ENCODE results near the gene FSTL4. TPM values are rescaled to one million over a fixed set of nuclear protein-coding genes. Genes with fewer than 3 reads are reported as not detected.

FSTL4 gene
- total RNA-seq, 4 donors from 2014 or later: 0.33 to 0.78 (median 0.34) TPM; not detected in 1

DNA sequence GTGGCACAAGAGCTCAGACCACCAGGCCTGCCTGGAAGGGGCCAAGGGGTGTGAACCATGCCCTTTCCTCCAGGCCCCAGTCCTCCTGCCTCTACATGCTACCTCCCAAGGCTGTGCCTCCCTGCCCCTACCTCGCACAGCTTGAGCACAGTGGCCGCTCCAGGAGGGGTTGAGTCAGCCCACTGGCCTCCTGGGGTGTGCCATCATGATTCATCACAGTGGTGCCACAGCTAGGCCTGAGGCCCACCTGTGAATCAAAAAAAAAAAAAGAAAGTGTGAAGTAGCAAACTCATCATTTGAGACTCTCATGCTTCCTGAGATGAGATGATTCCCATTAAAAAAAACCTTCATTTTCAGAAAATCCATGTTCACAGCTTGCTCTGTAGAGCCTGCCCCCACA, 320.0 kb downstream of the FSTL4 start:
- H3K36me3 ChIP-seq: no peaks in the 10 kb centered on the region
- intact Hi-C loops (cut with DNase I): no loop called here
- peaks cover 0 to 7% (median 0%) of the 10 kb centered on the region in 4 donors for H3K27me3 ChIP-seq
- no peak for TF ChIP-seq EP300 (IDR thresholded peaks at IDR 0.05)
- no peak for TF ChIP-seq POLR2A (IDR thresholded peaks at IDR 0.05; ENCODE audit: low read depth)
- TF ChIP-seq POLR2AphosphoS5 (IDR thresholded peaks at IDR 0.05): no peak
- TF ChIP-seq, protein P1, sequence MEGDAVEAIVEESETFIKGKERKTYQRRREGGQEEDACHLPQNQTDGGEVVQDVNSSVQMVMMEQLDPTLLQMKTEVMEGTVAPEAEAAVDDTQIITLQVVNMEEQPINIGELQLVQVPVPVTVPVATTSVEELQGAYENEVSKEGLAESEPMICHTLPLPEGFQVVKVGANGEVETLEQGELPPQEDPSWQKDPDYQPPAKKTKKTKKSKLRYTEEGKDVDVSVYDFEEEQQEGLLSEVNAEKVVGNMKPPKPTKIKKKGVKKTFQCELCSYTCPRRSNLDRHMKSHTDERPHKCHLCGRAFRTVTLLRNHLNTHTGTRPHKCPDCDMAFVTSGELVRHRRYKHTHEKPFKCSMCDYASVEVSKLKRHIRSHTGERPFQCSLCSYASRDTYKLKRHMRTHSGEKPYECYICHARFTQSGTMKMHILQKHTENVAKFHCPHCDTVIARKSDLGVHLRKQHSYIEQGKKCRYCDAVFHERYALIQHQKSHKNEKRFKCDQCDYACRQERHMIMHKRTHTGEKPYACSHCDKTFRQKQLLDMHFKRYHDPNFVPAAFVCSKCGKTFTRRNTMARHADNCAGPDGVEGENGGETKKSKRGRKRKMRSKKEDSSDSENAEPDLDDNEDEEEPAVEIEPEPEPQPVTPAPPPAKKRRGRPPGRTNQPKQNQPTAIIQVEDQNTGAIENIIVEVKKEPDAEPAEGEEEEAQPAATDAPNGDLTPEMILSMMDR (IDR thresholded peaks at IDR 0.05): no peak
- H3K9me3 ChIP-seq: no peaks in the 10 kb centered on the region
- WGBS: 60% methylated on average over 2 of the region's 2 CpGs
- no peak for DNase-seq (ENCODE audit: extremely low spot score)
- no peak overlapping the region for H3K27ac ChIP-seq (replicated peaks in 1 of 4)
- no peak overlapping the region for H3K4me3 ChIP-seq
- H3K4me1 ChIP-seq: peaks cover 0 to 7% (median 4%) of the 10 kb centered on the region in 4 donors

DNA sequence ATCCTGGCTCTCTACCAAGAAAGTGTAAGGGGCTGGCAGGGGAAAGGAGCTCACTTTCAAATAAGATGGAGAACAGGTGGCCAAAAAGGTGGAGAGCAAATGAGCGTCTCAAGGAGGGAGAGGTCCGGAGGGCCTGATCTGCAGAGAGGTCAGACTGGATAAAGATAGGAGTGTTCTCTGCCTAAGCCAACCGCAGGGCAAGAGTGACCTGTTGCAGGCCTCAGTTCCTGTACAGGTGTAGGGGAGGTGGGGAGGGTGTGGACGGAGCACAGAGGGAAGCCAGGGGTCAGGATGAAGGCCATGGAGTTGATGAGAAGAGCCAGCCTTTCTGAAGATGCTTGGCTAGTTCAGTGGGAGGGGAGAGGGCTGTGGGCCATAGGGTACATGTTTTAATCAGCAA, 320.8 kb downstream of the FSTL4 start:
- Histone ChIP-seq H3K36me3 (no peaks in the 10 kb centered on the region), H3K9me3 (no peaks in the 10 kb centered on the region), H3K4me1 (peaks cover 0 to 7% (median 4%) of the 10 kb centered on the region in 4 donors), H3K27me3 (peaks cover 0 to 7% (median 0%) of the 10 kb centered on the region in 4 donors), H3K4me3 (no peak overlapping the region), H3K27ac (replicated peaks in 1 of 4) (no peak overlapping the region)
- intact Hi-C loops (cut with DNase I): no loop called here
- 90% methylated on average over 4 of the region's 4 CpGs for WGBS
- no peak for DNase-seq (ENCODE audit: extremely low spot score)
- no peak for TF ChIP-seq EP300 (IDR thresholded peaks at IDR 0.05)
- TF ChIP-seq, protein P1 (IDR thresholded peaks at IDR 0.05): no peak
- no peak for TF ChIP-seq POLR2A (IDR thresholded peaks at IDR 0.05; ENCODE audit: low read depth)
- no peak for TF ChIP-seq POLR2AphosphoS5 (IDR thresholded peaks at IDR 0.05)

- 86% methylated on average over 12 of the region's 17 CpGs for WGBS
- Histone ChIP-seq H3K9me3 (no peaks in the 10 kb centered on the region), H3K27me3 (peaks cover 0 to 2% (median 0%) of the 10 kb centered on the region in 4 donors), H3K4me3 (no peak overlapping the region), H3K36me3 (no peaks in the 10 kb centered on the region), H3K27ac (replicated peaks in 1 of 4) (no peak overlapping the region), H3K4me1 (peaks cover 0 to 9% (median 6%) of the 10 kb centered on the region in 4 donors)
- intact Hi-C loops (cut with DNase I): no loop called here
- DNase-seq (ENCODE audit: extremely low spot score): no peak
- no peak for TF ChIP-seq EP300 (IDR thresholded peaks at IDR 0.05)
- TF ChIP-seq POLR2A (IDR thresholded peaks at IDR 0.05; ENCODE audit: low read depth): no peak
- TF ChIP-seq POLR2AphosphoS5 (IDR thresholded peaks at IDR 0.05): no peak
- TF ChIP-seq, protein P1 (IDR thresholded peaks at IDR 0.05): no peak
Measured at GRCh38 chr5:133290669-133291240, 321.6 kb downstream of the FSTL4 start.

- H3K27ac ChIP-seq (replicated peaks in 1 of 4): no peak overlapping the region
Measured at GRCh38 chr5:133289686-133290367, 322.5 kb downstream of the FSTL4 start.

More at GRCh38 chr5:133289686-133290367, 322.5 kb downstream of the FSTL4 start:
- no peak for TF ChIP-seq POLR2AphosphoS5 (IDR thresholded peaks at IDR 0.05)
- TF ChIP-seq POLR2A (IDR thresholded peaks at IDR 0.05; ENCODE audit: low read depth): no peak
- TF ChIP-seq, protein P1 (IDR thresholded peaks at IDR 0.05): no peak
- no peak for TF ChIP-seq EP300 (IDR thresholded peaks at IDR 0.05)
- intact Hi-C loops (cut with DNase I): loop anchor here (10.0 kb wide), 1 partner anchor 175 kb away; no protein-coding TSS in a partner anchor
- no peak for DNase-seq (ENCODE audit: extremely low spot score)
- Histone ChIP-seq H3K9me3 (no peaks in the 10 kb centered on the region), H3K4me1 (peaks cover 0 to 15% (median 11%) of the 10 kb centered on the region in 4 donors), H3K27me3 (no peaks in the 10 kb centered on the region), H3K4me3 (no peak overlapping the region), H3K36me3 (no peaks in the 10 kb centered on the region)
- 80% methylated on average over 8 of the region's 9 CpGs for WGBS
